ENCODE data around the gene ACTN3.

The ACTN3 gene

DNA sequence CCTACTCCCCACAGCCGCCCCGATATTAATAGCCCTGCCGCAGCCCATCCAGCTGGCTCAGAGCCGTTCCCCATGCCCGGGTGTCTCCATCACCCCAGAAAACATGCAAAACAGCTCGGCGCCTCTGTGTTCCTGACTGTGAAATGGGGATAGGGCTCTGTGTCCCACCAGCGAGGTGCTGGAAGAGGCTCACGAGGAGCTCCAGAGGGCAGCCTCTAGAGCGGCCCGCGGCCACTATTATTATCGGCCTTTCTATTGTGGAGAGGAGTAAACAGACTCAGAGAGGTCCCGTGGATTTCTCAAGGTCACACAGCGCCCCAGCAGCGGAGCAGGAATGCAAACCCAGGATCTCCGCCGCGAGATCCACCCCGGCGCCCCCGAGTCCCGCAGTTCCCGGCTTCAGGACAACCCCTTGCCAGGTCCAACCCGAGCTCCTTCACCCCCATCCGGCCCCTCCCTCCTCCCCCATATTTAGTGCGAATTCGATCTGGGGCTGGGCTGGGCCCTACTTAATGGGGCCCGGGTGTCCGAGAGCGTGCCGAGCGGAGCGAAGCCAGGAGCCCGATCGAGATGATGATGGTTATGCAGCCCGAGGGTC, at the start of gene ACTN3:
Gene ACTN3, plus strand, starts transcription at position 536 of the 598 bp plus-strand sequence. Its CDS starts 35 bp downstream, at position 571.
- TF ChIP-seq, protein P1, sequence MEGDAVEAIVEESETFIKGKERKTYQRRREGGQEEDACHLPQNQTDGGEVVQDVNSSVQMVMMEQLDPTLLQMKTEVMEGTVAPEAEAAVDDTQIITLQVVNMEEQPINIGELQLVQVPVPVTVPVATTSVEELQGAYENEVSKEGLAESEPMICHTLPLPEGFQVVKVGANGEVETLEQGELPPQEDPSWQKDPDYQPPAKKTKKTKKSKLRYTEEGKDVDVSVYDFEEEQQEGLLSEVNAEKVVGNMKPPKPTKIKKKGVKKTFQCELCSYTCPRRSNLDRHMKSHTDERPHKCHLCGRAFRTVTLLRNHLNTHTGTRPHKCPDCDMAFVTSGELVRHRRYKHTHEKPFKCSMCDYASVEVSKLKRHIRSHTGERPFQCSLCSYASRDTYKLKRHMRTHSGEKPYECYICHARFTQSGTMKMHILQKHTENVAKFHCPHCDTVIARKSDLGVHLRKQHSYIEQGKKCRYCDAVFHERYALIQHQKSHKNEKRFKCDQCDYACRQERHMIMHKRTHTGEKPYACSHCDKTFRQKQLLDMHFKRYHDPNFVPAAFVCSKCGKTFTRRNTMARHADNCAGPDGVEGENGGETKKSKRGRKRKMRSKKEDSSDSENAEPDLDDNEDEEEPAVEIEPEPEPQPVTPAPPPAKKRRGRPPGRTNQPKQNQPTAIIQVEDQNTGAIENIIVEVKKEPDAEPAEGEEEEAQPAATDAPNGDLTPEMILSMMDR (IDR thresholded peaks at IDR 0.05; ENCODE audit: borderline replicate concordance, insufficient read depth, low read depth, low read length) = no peak
- peak within 1 kb of the TSS; percentile 94 for H3K4me3 ChIP-seq (ENCODE audit: low read depth, low read length)

DNA sequence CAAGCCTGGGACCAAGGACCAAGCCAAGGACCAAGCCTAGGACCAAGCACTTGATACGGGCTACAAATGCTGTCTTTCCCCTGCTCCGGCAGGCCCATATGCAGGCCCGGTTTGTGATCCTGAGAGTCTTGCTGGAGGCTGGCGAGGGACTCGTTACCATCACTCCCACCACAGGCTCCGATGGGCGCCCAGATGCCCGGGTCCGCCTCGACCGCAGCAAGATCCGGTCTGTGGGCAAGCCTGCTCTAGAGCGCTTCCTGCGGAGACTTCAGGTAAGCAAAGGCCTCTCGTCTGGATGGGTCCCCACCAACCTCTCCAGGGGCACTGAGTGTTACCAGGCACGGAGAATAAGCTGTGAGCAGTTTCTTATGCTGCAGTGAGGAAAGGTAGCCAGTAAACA, 49.5 kb upstream of the ACTN3 start:
- TF ChIP-seq, protein P1 (IDR thresholded peaks at IDR 0.05; ENCODE audit: borderline replicate concordance, insufficient read depth, low read depth, low read length) = no peak
- H3K4me3 ChIP-seq (ENCODE audit: low read depth, low read length) = no peak overlapping the region

DNA sequence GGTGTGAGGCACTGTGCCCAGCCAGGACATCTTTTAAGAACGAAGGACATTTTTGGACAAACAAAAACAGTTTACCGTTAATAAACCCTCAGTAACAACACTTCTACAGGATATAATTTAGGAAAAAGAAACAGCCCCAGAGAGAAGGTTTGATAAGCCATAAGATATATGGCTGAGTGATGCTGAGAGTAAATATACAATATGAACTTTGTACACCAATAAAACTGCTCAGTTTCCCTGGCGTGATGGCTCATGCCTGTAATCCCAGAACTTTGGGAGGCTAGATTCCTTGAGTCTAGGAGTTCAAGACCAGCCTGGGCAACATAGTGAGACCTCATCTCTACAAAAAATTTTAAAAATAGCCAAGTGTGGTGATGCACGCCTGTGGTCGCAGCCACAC, 48.2 kb upstream of the ACTN3 start:
- TF ChIP-seq, protein P1 (IDR thresholded peaks at IDR 0.05; ENCODE audit: borderline replicate concordance, insufficient read depth, low read depth, low read length) = no peak
- no peak overlapping the region for H3K4me3 ChIP-seq (ENCODE audit: low read depth, low read length)

DNA sequence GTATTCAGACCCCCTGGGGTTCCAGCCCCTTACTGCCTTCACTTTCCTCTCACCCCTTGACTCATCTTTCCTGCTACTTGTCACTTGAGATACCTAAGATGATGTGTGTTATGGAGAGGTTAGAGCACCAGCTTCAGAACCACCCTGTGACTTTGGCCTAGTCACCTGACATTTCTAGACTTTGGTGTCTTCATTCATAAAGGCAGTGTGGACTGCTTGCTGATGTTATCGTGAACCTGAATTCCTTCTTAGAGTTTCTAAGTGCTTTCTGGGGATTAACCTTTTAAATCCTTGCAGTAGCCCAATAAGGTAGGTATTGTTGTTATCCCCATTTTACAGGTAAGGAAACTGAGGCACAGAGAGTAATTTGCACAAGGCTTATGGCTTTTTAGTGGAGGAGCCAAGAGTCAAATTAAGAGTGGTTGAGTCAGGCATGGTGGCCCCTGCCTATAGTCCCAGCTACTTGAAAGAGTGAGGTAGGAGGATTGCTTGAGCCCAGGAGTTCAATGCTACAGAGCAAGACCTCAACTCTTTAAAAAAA, 41.4 kb upstream of the ACTN3 start:
- TF ChIP-seq, protein P1 (IDR thresholded peaks at IDR 0.05; ENCODE audit: borderline replicate concordance, insufficient read depth, low read depth, low read length) = no peak
- H3K4me3 ChIP-seq (ENCODE audit: low read depth, low read length) = no peak overlapping the region

DNA sequence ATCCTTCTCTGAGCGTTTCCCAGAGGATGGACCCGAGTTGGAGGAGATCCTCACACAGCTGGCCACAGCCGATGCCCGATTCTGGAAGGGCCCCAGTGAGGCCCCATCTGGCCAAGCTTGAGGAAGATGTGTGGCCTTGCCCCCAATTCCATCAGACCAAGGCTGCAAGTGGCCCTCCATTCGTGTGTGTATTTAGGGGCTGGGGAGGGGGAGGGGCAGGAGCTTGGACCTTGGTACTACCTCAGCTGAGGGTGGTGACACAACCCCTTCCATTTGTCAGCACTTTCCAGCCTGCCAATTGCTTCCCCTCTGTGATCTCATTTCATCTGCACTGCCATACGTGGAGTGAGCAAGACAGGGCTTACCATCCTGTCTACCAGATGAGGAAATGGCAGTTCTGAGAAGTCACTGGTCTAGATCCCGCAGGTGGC, 37.6 kb upstream of the ACTN3 start:
- TF ChIP-seq, protein P1 (IDR thresholded peaks at IDR 0.05; ENCODE audit: borderline replicate concordance, insufficient read depth, low read depth, low read length) = no peak

DNA sequence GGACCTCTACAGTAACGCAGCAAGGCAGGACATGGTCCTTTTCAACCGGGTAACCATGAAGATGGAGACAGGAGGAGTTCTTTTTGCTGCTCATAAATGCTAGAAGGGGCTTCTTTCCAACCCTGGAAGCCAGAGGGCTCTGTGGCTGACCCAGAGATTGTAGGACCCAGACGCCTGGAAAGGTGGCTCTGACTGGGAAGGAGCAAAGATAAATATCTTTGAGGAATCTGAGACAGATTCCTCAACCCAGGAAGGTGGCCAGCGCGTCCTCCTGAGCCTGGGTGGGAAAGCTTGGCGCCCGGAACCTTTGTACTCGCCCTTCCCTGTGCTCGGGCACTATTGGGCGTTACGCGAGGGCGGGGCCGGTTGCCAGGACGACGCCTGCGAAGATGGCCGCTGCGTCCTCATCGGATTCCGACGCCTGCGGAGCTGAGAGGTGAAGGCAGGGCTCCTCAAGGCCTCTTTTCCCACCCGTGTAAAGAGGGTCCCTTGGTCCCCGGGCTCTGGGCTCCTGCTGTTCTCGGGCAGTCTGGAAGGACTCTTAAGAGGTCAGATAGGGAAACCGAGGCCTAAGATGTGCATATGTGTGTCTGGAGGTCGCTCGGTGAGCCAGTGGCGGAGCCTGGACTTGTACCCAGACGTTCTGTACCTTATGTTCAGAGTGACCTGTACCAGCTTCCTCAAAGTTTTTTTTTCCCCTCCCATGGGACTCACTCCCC, 36.3 kb upstream of the ACTN3 start, which contains the start of gene BBS1:
Gene BBS1, plus strand, starts transcription at position 365 of the 719 bp plus-strand sequence. Its CDS starts 25 bp downstream, at position 390.
- peak within 1 kb of the TSS; percentile 67 for H3K4me3 ChIP-seq (ENCODE audit: low read depth, low read length)
- TF ChIP-seq, protein P1 (IDR thresholded peaks at IDR 0.05; ENCODE audit: borderline replicate concordance, insufficient read depth, low read depth, low read length) = no peak

More for the DNA sequence above, 37.6 kb upstream of the ACTN3 start:
- H3K4me3 ChIP-seq (ENCODE audit: low read depth, low read length) = no peak overlapping the region

Data from GM12875 (cell line).